ENCODE data around the gene TEX35.

The TEX35 gene

GRCh38 chr1:178512566-178513277, at the start of gene TEX35:
TEX35 (plus strand) TSS chr1:178513109; CDS start chr1:178513189, 80 bp downstream.
- no peak within 1 kb of the TSS for H3K27ac ChIP-seq
- H3K4me3 ChIP-seq, result no peak within 1 kb of the TSS
- no peak for TF ChIP-seq CTCF (IDR thresholded peaks at IDR 0.05)
- DNase-seq (ENCODE audit: low spot score), result no peak

DNA sequence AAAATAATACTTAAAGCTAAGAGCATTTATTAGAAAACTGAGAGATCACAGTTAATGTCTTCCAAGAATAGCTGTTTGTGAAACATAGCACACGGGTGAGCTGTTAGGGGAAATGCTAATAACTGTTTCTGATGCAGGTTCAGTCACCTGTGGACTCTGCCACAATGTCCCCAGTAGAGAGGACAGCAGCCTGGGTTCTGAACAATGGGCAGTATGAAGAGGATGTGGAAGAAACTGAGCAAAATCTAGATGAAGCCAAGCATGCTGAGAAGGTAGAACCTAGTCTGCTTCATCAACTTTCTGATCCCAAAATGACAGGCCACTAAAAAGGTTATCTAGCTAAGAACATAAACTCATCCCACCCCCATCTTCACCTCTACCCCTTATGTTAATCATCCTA, 48.8 kb upstream of the TEX35 start:
- TF ChIP-seq CTCF (IDR thresholded peaks at IDR 0.05), result no peak
- DNase-seq (ENCODE audit: low spot score), result no peak
- H3K27ac ChIP-seq, result no peak overlapping the region
- no peak overlapping the region for H3K4me3 ChIP-seq

DNA sequence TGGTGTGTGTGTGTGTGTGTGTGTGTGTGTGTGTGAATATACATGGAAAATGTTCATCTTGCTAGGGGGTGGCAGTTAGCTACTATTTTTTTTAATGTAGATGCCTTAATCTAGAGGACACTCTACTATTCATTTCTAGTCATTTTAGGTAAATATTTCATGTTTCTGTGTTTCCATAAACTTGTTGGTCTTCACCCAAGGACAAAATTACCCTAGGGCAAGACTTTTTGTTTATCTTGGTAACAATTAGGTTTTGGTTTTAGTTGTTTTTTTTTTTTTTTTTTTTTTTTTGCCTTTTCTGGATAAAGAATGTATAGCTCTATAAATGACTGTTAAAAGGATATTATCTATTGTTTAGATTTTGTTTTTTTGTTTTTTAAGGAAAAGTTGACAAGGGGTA, 48.3 kb upstream of the TEX35 start:
- no peak for DNase-seq (ENCODE audit: low spot score)
- no peak for TF ChIP-seq CTCF (IDR thresholded peaks at IDR 0.05)
- Histone ChIP-seq H3K4me3 (no peak overlapping the region), H3K27ac (no peak overlapping the region)

- no peak overlapping the region for H3K27ac ChIP-seq
- TF ChIP-seq CTCF (IDR thresholded peaks at IDR 0.05), result no peak
- no peak overlapping the region for H3K4me3 ChIP-seq
- no peak for DNase-seq (ENCODE audit: low spot score)
Observed at GRCh38 chr1:178465011-178465410, 47.9 kb upstream of the TEX35 start.

- H3K4me3 ChIP-seq, result no peak overlapping the region
- no peak for TF ChIP-seq CTCF (IDR thresholded peaks at IDR 0.05)
- H3K27ac ChIP-seq, result no peak overlapping the region
- DNase-seq (ENCODE audit: low spot score), result no peak
Observed at GRCh38 chr1:178467837-178468236, 45.1 kb upstream of the TEX35 start.

DNA sequence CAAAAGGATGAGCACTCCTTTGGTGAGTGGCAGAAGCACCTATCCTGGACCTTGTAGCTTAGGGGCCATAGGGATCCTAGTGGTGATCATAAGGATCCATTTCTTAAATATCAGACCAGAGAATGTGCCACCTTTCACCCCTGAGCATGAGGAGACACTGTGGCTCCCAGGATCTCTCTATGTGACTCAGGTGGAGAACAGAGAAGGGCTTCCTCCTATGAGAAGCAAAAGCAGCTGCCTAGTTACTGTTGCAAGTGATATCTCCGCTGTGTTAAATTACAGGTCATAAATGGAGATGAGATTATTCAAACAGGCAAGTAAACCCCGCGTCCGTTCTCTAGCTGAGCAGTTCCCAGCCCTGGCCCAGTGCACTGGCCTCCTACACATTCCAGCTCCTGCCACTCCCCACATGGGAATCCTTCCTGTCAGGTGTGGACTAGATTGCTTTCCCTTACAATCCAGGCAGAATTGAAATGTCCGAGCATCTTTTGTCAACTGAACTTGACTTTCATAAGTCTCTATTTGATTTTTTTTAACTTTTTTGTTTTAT, 42.4 kb upstream of the TEX35 start:
- no peak for TF ChIP-seq CTCF (IDR thresholded peaks at IDR 0.05)
- Histone ChIP-seq H3K27ac (no peak overlapping the region), H3K4me3 (no peak overlapping the region)
- DNase-seq (ENCODE audit: low spot score), result no peak

- no peak for TF ChIP-seq CTCF (IDR thresholded peaks at IDR 0.05)
- H3K4me3 ChIP-seq, result no peak overlapping the region
- DNase-seq (ENCODE audit: low spot score), result no peak
Observed at GRCh38 chr1:178472531-178472930, 40.4 kb upstream of the TEX35 start.

More at GRCh38 chr1:178472531-178472930, 40.4 kb upstream of the TEX35 start:
- H3K27ac ChIP-seq, result no peak overlapping the region

Data from coronary artery (tissue), 2 donors.